ENCODE measurements around the gene STEAP1B. TPM values are rescaled to one million over a fixed set of nuclear protein-coding genes. Genes with fewer than 3 reads are reported as not detected.

STEAP1B gene
- total RNA-seq, 1 experiment from 2014 or later, result 3.2 TPM

GRCh38 chr7:22477876-22478450 is 22.0 kb downstream of the STEAP1B start:
- Histone ChIP-seq H3K4me1 (ENCODE audit: insufficient read depth, low read length) (no peaks in the 10 kb centered on the region), H3K27ac (ENCODE audit: insufficient read length, low read depth, low read length) (no peak overlapping the region), H2BK120ac (ENCODE audit: low read depth, low read length, poor library complexity, severe bottlenecking) (no peak overlapping the region), H3K23me2 (ENCODE audit: insufficient read length, low read depth, low read length, poor library complexity, severe bottlenecking) (no peaks in the 10 kb centered on the region), H3K4ac (ENCODE audit: low read depth, low read length) (no peak overlapping the region), H2AFZ (ENCODE audit: low read length) (no peak overlapping the region), H3K79me2 (ENCODE audit: insufficient read depth, low read length) (no peaks in the 10 kb centered on the region), H3K23ac (ENCODE audit: insufficient read length, low read depth, low read length) (no peak overlapping the region), H3K9ac (ENCODE audit: extremely low read depth, insufficient read length, low read length) (no peak overlapping the region), H3T11ph (ENCODE audit: low read length) (no peak overlapping the region), H2BK12ac (ENCODE audit: insufficient read length, low read depth, low read length) (no peak overlapping the region), H3K27me3 (ENCODE audit: insufficient read depth, low read length) (no peaks in the 10 kb centered on the region), H2BK20ac (ENCODE audit: low read depth, low read length, poor library complexity, severe bottlenecking) (no peak overlapping the region), H4K91ac (ENCODE audit: insufficient read length, low read depth, low read length) (no peak overlapping the region), H4K5ac (ENCODE audit: insufficient read length, low read depth, low read length) (no peak overlapping the region), H3K9me3 (ENCODE audit: control insufficient read depth, low read depth, low read length) (no peaks in the 10 kb centered on the region), H3K4me2 (ENCODE audit: insufficient read depth, insufficient read length, low read length) (no peak overlapping the region), H2BK15ac (ENCODE audit: low read depth, low read length) (no peak overlapping the region), H3K14ac (ENCODE audit: insufficient read depth, low read length) (no peak overlapping the region), H4K20me1 (ENCODE audit: control insufficient read depth, insufficient read depth, insufficient read length) (no peaks in the 10 kb centered on the region), H3K79me1 (ENCODE audit: insufficient read depth, low read depth, low read length, poor library complexity, severe bottlenecking) (no peaks in the 10 kb centered on the region), H3K56ac (ENCODE audit: insufficient read length, low read depth, low read length) (no peak overlapping the region), H4K8ac (replicated peaks; ENCODE audit: insufficient read length, low read depth, low read length) (no peak overlapping the region), H3K18ac (ENCODE audit: insufficient read length, low read depth, low read length) (no peak overlapping the region), H2AK5ac (ENCODE audit: insufficient read length, low read length) (no peak overlapping the region), H2BK5ac (ENCODE audit: insufficient read length, low read length) (no peak overlapping the region)
- Mint-ChIP-seq H3K4me3 (no peak overlapping the region), H3K27me3 (ENCODE audit: low read depth) (no peaks in the 10 kb centered on the region), H3K4me1 (peaks cover 8% of the 10 kb centered on the region in 2 experiments; a peak in 3 of 4 replicates), H3K27ac (no peak overlapping the region), H3K36me3 (ENCODE audit: insufficient read depth in 1 of 3, low read depth in 3 of 3) (no peaks in the 10 kb centered on the region; a peak in 1 of 7 replicates), H3K9me3 (no peaks in the 10 kb centered on the region)
- no peak for DNase-seq
- no CpG with 5 or more reads among the region's 10 CpGs for WGBS (ENCODE audit: extremely low coverage, insufficient read length, low lambda C conversion rate)
- no peak for TF ChIP-seq CTCF (conservative IDR thresholded peaks at IDR 0.05)
